GM23338 (cell line): Measurements from ENCODE around the gene UBR2. TPM values are rescaled to one million over a fixed set of nuclear protein-coding genes. Genes with fewer than 3 reads are reported as not detected.

Experiments used
- ATAC-seq: fragments of 200-7000 bp; cut with Tn5 transposase; 3 replicates; pipeline ENCODE4 v1.9.1; 2020
- DNase-seq: peaks from one replicate; pipeline ENCODE4 v3.0.0-alpha.2; 2015; ENCODE audit warnings: low spot score
- H2AFZ ChIP-seq: fragments of 200-600 bp; sonication (generic); 2 replicates; pipeline ENCODE4 v1.8.0; 2016; ENCODE audit warnings: antibody characterized with exemption, mild to moderate bottlenecking, moderate library complexity
- H3F3A ChIP-seq: fragments of 200-600 bp; sonication (generic); replicated peaks from 2 replicates; pipeline ENCODE4 v1.8.0; 2017; ENCODE audit warnings: antibody characterized with exemption, mixed run types, low read depth
- H3K27ac ChIP-seq: fragments of 200-600 bp; sonication (generic); 2 replicates; pipeline ENCODE4 v1.6.1; 2016; ENCODE audit warnings: low read depth
- H3K27me3 ChIP-seq: fragments of 200-600 bp; sonication (generic); 2 replicates; pipeline ENCODE4 v1.8.0; 2016; ENCODE audit warnings: mild to moderate bottlenecking, mixed run types, moderate library complexity; ENCODE audit not compliant: insufficient read depth
- H3K36me3 ChIP-seq: fragments of 200-600 bp; sonication (generic); 2 replicates; pipeline ENCODE4 v1.8.0; 2016; ENCODE audit warnings: mild to moderate bottlenecking; ENCODE audit not compliant: insufficient read depth
- H3K4me1 ChIP-seq: fragments of 200-600 bp; sonication (generic); 2 replicates; pipeline ENCODE4 v1.8.0; 2016; ENCODE audit warnings: mild to moderate bottlenecking, moderate library complexity; ENCODE audit not compliant: insufficient read depth
- H3K4me2 ChIP-seq: fragments of 200-600 bp; sonication (generic); 2 replicates; pipeline ENCODE4 v1.7.1; 2017; ENCODE audit warnings: mixed run types
- H3K4me3 ChIP-seq: fragments of 200-600 bp; sonication (generic); 2 replicates; pipeline ENCODE4 v1.6.1; 2016; ENCODE audit warnings: mixed run types
- H3K79me2 ChIP-seq: fragments of 200-600 bp; sonication (generic); replicated peaks from 2 replicates; pipeline ENCODE4 v1.8.0; 2017; ENCODE audit warnings: mild to moderate bottlenecking; ENCODE audit not compliant: insufficient read depth
- H3K9me2 ChIP-seq: fragments of 200-600 bp; sonication (generic); 2 replicates; pipeline ENCODE4 v1.8.0; 2017; ENCODE audit not compliant: insufficient read depth
- H4K20me1 ChIP-seq: fragments of 200-600 bp; sonication (generic); replicated peaks from 2 replicates; pipeline ENCODE4 v1.8.0; 2017; ENCODE audit warnings: mild to moderate bottlenecking; ENCODE audit not compliant: insufficient read depth
- H3K27ac Mint-ChIP-seq: 2 replicates; pipeline ENCODE4 v1.8.0; 2020; ENCODE audit warnings: inconsistent platforms, mild to moderate bottlenecking, moderate library complexity, mixed read lengths
- H3K27me3 Mint-ChIP-seq: 3 replicates; pipeline ENCODE4 v1.8.0; 2022; ENCODE audit warnings: low read depth, mild to moderate bottlenecking, moderate library complexity, mixed read lengths, inconsistent platforms; ENCODE audit not compliant: insufficient read depth, poor library complexity
- H3K36me3 Mint-ChIP-seq: 3 replicates; pipeline ENCODE4 v1.8.0; 2021; ENCODE audit warnings: low read depth, mild to moderate bottlenecking, inconsistent platforms, moderate library complexity, mixed read lengths
- H3K4me1 Mint-ChIP-seq: 3 replicates; pipeline ENCODE4 v1.8.0; 2020; ENCODE audit warnings: mild to moderate bottlenecking, inconsistent platforms, mixed read lengths
- H3K4me3 Mint-ChIP-seq: 3 replicates; pipeline ENCODE4 v1.8.0; 2021; ENCODE audit warnings: moderate library complexity, mild to moderate bottlenecking, inconsistent platforms, mixed read lengths
- H3K9me3 Mint-ChIP-seq: 3 replicates; pipeline ENCODE4 v1.8.0; 2020; ENCODE audit warnings: moderate library complexity, mild to moderate bottlenecking, inconsistent platforms, mixed read lengths
- CREB1 ChIP-seq: fragments of 250-450 bp; sonication (Bioruptor Pico); IDR thresholded peaks from 2 replicates; pipeline ENCODE4 v1.5.0; 2020; ENCODE audit warnings: low read depth, mild to moderate bottlenecking, moderate library complexity
- ETS1 ChIP-seq: IDR thresholded peaks from 2 replicates; pipeline ENCODE4 v1.6.1; 2016; ENCODE audit warnings: antibody characterized with exemption
- EZH2 ChIP-seq: fragments of 200-600 bp; sonication (generic); IDR thresholded peaks from one replicate; pipeline ENCODE4 v1.8.0; 2017; ENCODE audit warnings: antibody characterized with exemption, mild to moderate bottlenecking, low read depth; ENCODE audit not compliant: unreplicated experiment
- EZH2phosphoT487 ChIP-seq: fragments of 200-600 bp; sonication (generic); IDR thresholded peaks from one replicate; pipeline ENCODE4 v1.8.1; 2018; ENCODE audit warnings: antibody characterized with exemption; ENCODE audit not compliant: unreplicated experiment
- JUNB ChIP-seq: IDR thresholded peaks from one replicate; pipeline ENCODE4 v1.6.1; 2016; ENCODE audit warnings: antibody characterized with exemption; ENCODE audit not compliant: unreplicated experiment
- ZNF114 ChIP-seq: fragments of 250-450 bp; sonication (Bioruptor Pico); IDR thresholded peaks from 2 replicates; pipeline ENCODE4 v1.5.0; 2020; ENCODE audit warnings: mild to moderate bottlenecking, moderate library complexity
- ZNF331 ChIP-seq: fragments of 250-450 bp; sonication (Bioruptor Pico); IDR thresholded peaks from 2 replicates; pipeline ENCODE4 v1.5.0; 2020; ENCODE audit warnings: low read depth, mild to moderate bottlenecking, moderate library complexity
- ZNF462 ChIP-seq: fragments of 250-450 bp; sonication (Bioruptor Pico); IDR thresholded peaks from 2 replicates; pipeline ENCODE4 v1.5.0; 2020; ENCODE audit warnings: mild to moderate bottlenecking, moderate library complexity
- polyA plus RNA-seq: library from polyadenylated mRNA; unstranded; fragments of >200 nt; fragmentation: Nextera tagmentation; extraction: Ambion mirVana; gene quantifications from 2 replicates; pipeline ENCODE4 v1.2.1, GENCODE V29; 2016
- total RNA-seq: library from RNA; depleted of rRNA; stranded (reverse); fragments of >200 nt; shearing (Covaris generic); gene quantifications from 2 replicates; pipeline ENCODE4 v1.2.3, GENCODE V29; 2014

Gene UBR2
- total and polyA plus RNA-seq, 2 experiments from 2014 or later, result 6.7 to 21.2 TPM

GRCh38 chr6:42727087-42727611, 163.3 kb downstream of the UBR2 start:
- DNase-seq (peak; percentile 30), ATAC-seq (peak; percentile 39)
- H3K4me3 ChIP-seq, result no peak overlapping the region
- no peaks in the 10 kb centered on the region for H3K36me3 ChIP-seq
- peaks cover 12% of the 10 kb centered on the region for H3K27me3 Mint-ChIP-seq
- no peak overlapping the region for H3K4me3 Mint-ChIP-seq
- H3K27ac ChIP-seq, result no peak overlapping the region
- H3K9me3 Mint-ChIP-seq, result no peaks in the 10 kb centered on the region
- no peak for TF ChIP-seq ZNF331
- TF ChIP-seq JUNB, result no peak
- no peak for TF ChIP-seq CREB1 (CRISPR knock-in tag)
- TF ChIP-seq EZH2phosphoT487, result no peak
- TF ChIP-seq ZNF114 (CRISPR knock-in tag), result no peak
- TF ChIP-seq ZNF462, result no peak
- TF ChIP-seq EZH2, result no peak
- no peak for TF ChIP-seq ETS1
- H3K27ac Mint-ChIP-seq, result no peak overlapping the region
- H3K27me3 ChIP-seq, result no peaks in the 10 kb centered on the region
- no peaks in the 10 kb centered on the region for H4K20me1 ChIP-seq
- no peaks in the 10 kb centered on the region for H3K9me2 ChIP-seq
- H3K4me1 Mint-ChIP-seq, result peaks cover 4% of the 10 kb centered on the region
- H2AFZ ChIP-seq, result peak overlapping the region; percentile 6; the same call in 1 of the 2 replicates
- no peaks in the 10 kb centered on the region for H3K79me2 ChIP-seq
- no peaks in the 10 kb centered on the region for H3K4me1 ChIP-seq
- no peaks in the 10 kb centered on the region for H3K36me3 Mint-ChIP-seq
- H3F3A ChIP-seq, result no peaks in the 10 kb centered on the region
- no peak overlapping the region for H3K4me2 ChIP-seq
